ENCODE data around the gene ZIC5.
"Not testable (repeated sequence)": the region's sequence is repeated elsewhere in the genome, so short reads cannot be mapped to it uniquely, and the experiment has no call there.

The ZIC5 gene

GRCh38 chr13:99955747-99956472 is 15.7 kb downstream of the ZIC5 start:
- peak overlapping the region; percentile 70 for H3K4me3 ChIP-seq (ENCODE audit: low read depth, low read length)
- peak; percentile 55 for DNase-seq
- no peaks in the 10 kb centered on the region for H3K9me3 ChIP-seq (ENCODE audit: severe bottlenecking)
- no peak for TF ChIP-seq CTCF (IDR thresholded peaks at IDR 0.05; ENCODE audit: low read depth, low read length)
- no peak overlapping the region for H3K27ac ChIP-seq
- peaks cover 30% of the 10 kb centered on the region for H3K27me3 ChIP-seq (ENCODE audit: insufficient read depth, low read depth, severe bottlenecking)
- no peaks in the 10 kb centered on the region for H3K36me3 ChIP-seq

GRCh38 chr13:99955107-99955746 is 16.3 kb downstream of the ZIC5 start:
- Histone ChIP-seq H3K9me3 (ENCODE audit: severe bottlenecking) (no peaks in the 10 kb centered on the region), H3K27me3 (ENCODE audit: insufficient read depth, low read depth, severe bottlenecking) (peaks cover 30% of the 10 kb centered on the region), H3K27ac (no peak overlapping the region), H3K4me3 (ENCODE audit: low read depth, low read length) (peak overlapping the region; percentile 70), H3K36me3 (no peaks in the 10 kb centered on the region)
- no peak for TF ChIP-seq CTCF (IDR thresholded peaks at IDR 0.05; ENCODE audit: low read depth, low read length)
- DNase-seq, result no peak

- no peak for DNase-seq
- Histone ChIP-seq H3K27ac (no peak overlapping the region), H3K27me3 (ENCODE audit: insufficient read depth, low read depth, severe bottlenecking) (peaks cover 30% of the 10 kb centered on the region), H3K9me3 (ENCODE audit: severe bottlenecking) (no peaks in the 10 kb centered on the region), H3K36me3 (no peaks in the 10 kb centered on the region), H3K4me3 (ENCODE audit: low read depth, low read length) (no peak overlapping the region)
- TF ChIP-seq CTCF (IDR thresholded peaks at IDR 0.05; ENCODE audit: low read depth, low read length), result no peak
Observed at GRCh38 chr13:99953138-99953755, 18.3 kb downstream of the ZIC5 start.

- H3K27me3 ChIP-seq (ENCODE audit: insufficient read depth, low read depth, severe bottlenecking), result peaks cover 20% of the 10 kb centered on the region
- not testable (repeated sequence) for DNase-seq; H3K36me3 ChIP-seq; H3K4me3 ChIP-seq (ENCODE audit: low read depth, low read length); H3K27ac ChIP-seq; H3K9me3 ChIP-seq (ENCODE audit: severe bottlenecking)
Observed at GRCh38 chr13:99951666-99952065, 19.9 kb downstream of the ZIC5 start.

DNA sequence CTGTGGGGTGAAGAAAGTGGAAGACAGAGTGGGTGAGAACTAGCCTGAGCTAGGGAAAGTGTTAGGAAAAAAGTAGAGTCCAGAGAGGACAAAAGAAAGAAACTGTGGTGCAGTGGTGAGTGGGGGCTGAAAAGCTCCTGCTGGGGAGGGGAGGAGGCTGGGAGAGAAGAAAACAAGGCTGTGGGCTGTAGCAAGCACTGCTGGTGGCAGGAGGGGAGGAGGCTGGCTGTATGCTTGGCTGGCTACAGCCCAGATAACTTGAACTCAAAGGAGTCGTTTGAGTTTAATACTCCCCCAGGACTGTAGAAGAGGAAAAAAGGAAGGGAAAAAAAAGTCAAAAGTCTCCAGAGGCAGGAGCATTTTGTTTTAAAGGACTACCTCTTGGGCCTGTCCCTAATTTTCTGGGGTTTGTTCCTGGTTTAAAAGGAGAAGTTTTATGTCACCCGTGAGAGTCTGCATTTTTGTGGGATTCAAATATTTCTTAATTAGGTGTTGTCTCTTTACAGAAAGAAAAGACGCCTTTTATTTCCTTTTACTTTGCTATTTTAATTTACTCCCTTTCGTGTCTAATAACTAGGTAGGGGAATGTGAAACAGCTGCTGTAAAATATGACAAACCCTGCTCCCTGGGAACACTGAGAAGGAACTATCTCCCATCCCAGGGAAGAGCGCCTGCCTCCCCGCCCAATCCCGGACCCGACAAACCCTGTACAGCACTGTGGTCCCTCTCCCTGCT is 21.7 kb downstream of the ZIC5 start:
- Histone ChIP-seq H3K27ac (no peak overlapping the region), H3K4me3 (ENCODE audit: low read depth, low read length) (no peak overlapping the region), H3K36me3 (no peaks in the 10 kb centered on the region), H3K27me3 (ENCODE audit: insufficient read depth, low read depth, severe bottlenecking) (peaks cover 2% of the 10 kb centered on the region), H3K9me3 (ENCODE audit: severe bottlenecking) (no peaks in the 10 kb centered on the region)
- DNase-seq, result no peak
- no peak for TF ChIP-seq CTCF (IDR thresholded peaks at IDR 0.05; ENCODE audit: low read depth, low read length)
